Measurements from ENCODE around the gene SMIM8. TPM values are rescaled to one million over a fixed set of nuclear protein-coding genes. Genes with fewer than 3 reads are reported as not detected.

Gene SMIM8
- total and polyA plus RNA-seq, 4 donors: 2.3 to 6.1 (median 5.2) TPM

DNA sequence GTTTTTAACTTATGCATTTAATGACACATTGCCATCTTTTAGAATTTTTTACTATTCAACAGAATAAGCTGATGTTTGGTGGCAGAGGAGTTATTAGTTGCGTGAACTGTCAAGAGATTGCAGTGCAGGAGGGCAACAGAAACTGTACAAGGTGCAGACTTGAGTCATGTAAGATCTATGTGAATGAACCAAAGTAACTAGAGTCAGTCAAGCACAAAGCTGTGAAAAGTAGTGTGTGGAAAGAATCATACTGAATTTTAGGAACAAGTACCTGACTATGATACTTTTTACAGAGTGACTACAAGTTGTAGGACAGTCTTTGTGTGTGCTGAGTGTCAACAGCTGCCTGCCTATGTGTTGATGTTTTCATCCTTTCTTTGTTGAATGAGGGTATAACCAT, 19.5 kb downstream of the SMIM8 start:
- peaks cover 0 to 7% (median under 1%) of the 10 kb centered on the region in 4 donors for H3K4me1 ChIP-seq (ENCODE audit: control insufficient read depth in 4 of 4, insufficient read depth in 4 of 4, low read length in 3 of 4)
- no peak overlapping the region for H3K4me3 ChIP-seq (ENCODE audit: low read depth in 1 of 3, low read length in 3 of 3)
- TF ChIP-seq EGR1 (IDR thresholded peaks at IDR 0.05; ENCODE audit: low read depth in 2 of 2) (no peak), TAF1 (conservative IDR thresholded peaks at IDR 0.05) (no peak), RAD21 (IDR thresholded peaks at IDR 0.05) (no peak), MAX (IDR thresholded peaks at IDR 0.05) (no peak), GABPA (IDR thresholded peaks at IDR 0.05 in 1 of 2, conservative IDR thresholded peaks at IDR 0.05 in 1 of 2) (no peak), NR2F2 (IDR thresholded peaks at IDR 0.05) (no peak)
- 100% methylated on average over 1 of the region's 1 CpG for WGBS
- H3K36me3 ChIP-seq (ENCODE audit: control insufficient read depth in 4 of 4, insufficient read depth in 3 of 4, low read depth in 1 of 4, low read length in 3 of 4): peaks cover 0 to 3% (median under 1%) of the 10 kb centered on the region in 4 donors
- H3K9ac ChIP-seq (ENCODE audit: low read depth in 1 of 2, low read length in 2 of 2): no peak overlapping the region
- H3K9me3 ChIP-seq (ENCODE audit: control insufficient read depth in 4 of 4, low read length in 3 of 4): no peaks in the 10 kb centered on the region
- no peak overlapping the region for H3K27ac ChIP-seq (ENCODE audit: low read depth in 1 of 2, low read length in 2 of 2)
- no peaks in the 10 kb centered on the region for H3K27me3 ChIP-seq (ENCODE audit: control insufficient read depth in 4 of 4, insufficient read depth in 4 of 4, low read length in 3 of 4)
- no peak for DNase-seq (ENCODE audit: low spot score)

GRCh38 chr6:87342829-87343228, 20.4 kb downstream of the SMIM8 start:
- Histone ChIP-seq H3K36me3 (ENCODE audit: control insufficient read depth in 4 of 4, insufficient read depth in 3 of 4, low read depth in 1 of 4, low read length in 3 of 4) (peaks cover 0 to 3% (median under 1%) of the 10 kb centered on the region in 4 donors), H3K27me3 (ENCODE audit: control insufficient read depth in 4 of 4, insufficient read depth in 4 of 4, low read length in 3 of 4) (no peaks in the 10 kb centered on the region), H3K9me3 (ENCODE audit: control insufficient read depth in 4 of 4, low read length in 3 of 4) (no peaks in the 10 kb centered on the region), H3K4me1 (ENCODE audit: control insufficient read depth in 4 of 4, insufficient read depth in 4 of 4, low read length in 3 of 4) (peaks cover 0 to 8% (median under 1%) of the 10 kb centered on the region in 4 donors), H3K27ac (ENCODE audit: low read depth in 1 of 2, low read length in 2 of 2) (no peak overlapping the region), H3K9ac (ENCODE audit: low read depth in 1 of 2, low read length in 2 of 2) (no peak overlapping the region), H3K4me3 (ENCODE audit: low read depth in 1 of 3, low read length in 3 of 3) (no peak overlapping the region)
- no peak for TF ChIP-seq NR2F2 (IDR thresholded peaks at IDR 0.05)
- TF ChIP-seq HNF4A (conservative IDR thresholded peaks at IDR 0.05): no peak
- no peak for TF ChIP-seq SP1 (IDR thresholded peaks at IDR 0.05)
- TF ChIP-seq GABPA (IDR thresholded peaks at IDR 0.05 in 1 of 2, conservative IDR thresholded peaks at IDR 0.05 in 1 of 2): no peak
- no peak for TF ChIP-seq TAF1 (conservative IDR thresholded peaks at IDR 0.05)
- TF ChIP-seq HNF4G (IDR thresholded peaks at IDR 0.05): no peak
- no peak for TF ChIP-seq RAD21 (IDR thresholded peaks at IDR 0.05)
- no peak for TF ChIP-seq FOXA2 (IDR thresholded peaks at IDR 0.05)
- TF ChIP-seq, protein P1, sequence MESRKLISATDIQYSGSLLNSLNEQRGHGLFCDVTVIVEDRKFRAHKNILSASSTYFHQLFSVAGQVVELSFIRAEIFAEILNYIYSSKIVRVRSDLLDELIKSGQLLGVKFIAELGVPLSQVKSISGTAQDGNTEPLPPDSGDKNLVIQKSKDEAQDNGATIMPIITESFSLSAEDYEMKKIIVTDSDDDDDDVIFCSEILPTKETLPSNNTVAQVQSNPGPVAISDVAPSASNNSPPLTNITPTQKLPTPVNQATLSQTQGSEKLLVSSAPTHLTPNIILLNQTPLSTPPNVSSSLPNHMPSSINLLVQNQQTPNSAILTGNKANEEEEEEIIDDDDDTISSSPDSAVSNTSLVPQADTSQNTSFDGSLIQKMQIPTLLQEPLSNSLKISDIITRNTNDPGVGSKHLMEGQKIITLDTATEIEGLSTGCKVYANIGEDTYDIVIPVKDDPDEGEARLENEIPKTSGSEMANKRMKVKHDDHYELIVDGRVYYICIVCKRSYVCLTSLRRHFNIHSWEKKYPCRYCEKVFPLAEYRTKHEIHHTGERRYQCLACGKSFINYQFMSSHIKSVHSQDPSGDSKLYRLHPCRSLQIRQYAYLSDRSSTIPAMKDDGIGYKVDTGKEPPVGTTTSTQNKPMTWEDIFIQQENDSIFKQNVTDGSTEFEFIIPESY (IDR thresholded peaks at IDR 0.05): no peak
- no peak for TF ChIP-seq MAX (IDR thresholded peaks at IDR 0.05)
- TF ChIP-seq, protein P2, sequence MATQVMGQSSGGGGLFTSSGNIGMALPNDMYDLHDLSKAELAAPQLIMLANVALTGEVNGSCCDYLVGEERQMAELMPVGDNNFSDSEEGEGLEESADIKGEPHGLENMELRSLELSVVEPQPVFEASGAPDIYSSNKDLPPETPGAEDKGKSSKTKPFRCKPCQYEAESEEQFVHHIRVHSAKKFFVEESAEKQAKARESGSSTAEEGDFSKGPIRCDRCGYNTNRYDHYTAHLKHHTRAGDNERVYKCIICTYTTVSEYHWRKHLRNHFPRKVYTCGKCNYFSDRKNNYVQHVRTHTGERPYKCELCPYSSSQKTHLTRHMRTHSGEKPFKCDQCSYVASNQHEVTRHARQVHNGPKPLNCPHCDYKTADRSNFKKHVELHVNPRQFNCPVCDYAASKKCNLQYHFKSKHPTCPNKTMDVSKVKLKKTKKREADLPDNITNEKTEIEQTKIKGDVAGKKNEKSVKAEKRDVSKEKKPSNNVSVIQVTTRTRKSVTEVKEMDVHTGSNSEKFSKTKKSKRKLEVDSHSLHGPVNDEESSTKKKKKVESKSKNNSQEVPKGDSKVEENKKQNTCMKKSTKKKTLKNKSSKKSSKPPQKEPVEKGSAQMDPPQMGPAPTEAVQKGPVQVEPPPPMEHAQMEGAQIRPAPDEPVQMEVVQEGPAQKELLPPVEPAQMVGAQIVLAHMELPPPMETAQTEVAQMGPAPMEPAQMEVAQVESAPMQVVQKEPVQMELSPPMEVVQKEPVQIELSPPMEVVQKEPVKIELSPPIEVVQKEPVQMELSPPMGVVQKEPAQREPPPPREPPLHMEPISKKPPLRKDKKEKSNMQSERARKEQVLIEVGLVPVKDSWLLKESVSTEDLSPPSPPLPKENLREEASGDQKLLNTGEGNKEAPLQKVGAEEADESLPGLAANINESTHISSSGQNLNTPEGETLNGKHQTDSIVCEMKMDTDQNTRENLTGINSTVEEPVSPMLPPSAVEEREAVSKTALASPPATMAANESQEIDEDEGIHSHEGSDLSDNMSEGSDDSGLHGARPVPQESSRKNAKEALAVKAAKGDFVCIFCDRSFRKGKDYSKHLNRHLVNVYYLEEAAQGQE (IDR thresholded peaks at IDR 0.05): no peak
- no peak for TF ChIP-seq CTCF (IDR thresholded peaks at IDR 0.05; ENCODE audit: low read depth, low read length, missing input control)
- no peak for TF ChIP-seq FOXA1 (IDR thresholded peaks at IDR 0.05)
- TF ChIP-seq, protein P3, sequence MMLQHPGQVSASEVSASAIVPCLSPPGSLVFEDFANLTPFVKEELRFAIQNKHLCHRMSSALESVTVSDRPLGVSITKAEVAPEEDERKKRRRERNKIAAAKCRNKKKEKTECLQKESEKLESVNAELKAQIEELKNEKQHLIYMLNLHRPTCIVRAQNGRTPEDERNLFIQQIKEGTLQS (IDR thresholded peaks at IDR 0.05): no peak
- no peak for TF ChIP-seq RXRA (IDR thresholded peaks at IDR 0.05)
- TF ChIP-seq YY1 (IDR thresholded peaks at IDR 0.05): no peak
- TF ChIP-seq EGR1 (IDR thresholded peaks at IDR 0.05; ENCODE audit: low read depth in 2 of 2): no peak
- DNase-seq (ENCODE audit: low spot score): no peak

All from liver (tissue), 9 donors.